NCI-H1694 treated with DMSO at 0.1 percent for 48 hours (cell line): ENCODE measurements around the gene CEP72.
"Not testable (repeated sequence)": the region's sequence is repeated elsewhere in the genome, so short reads cannot be mapped to it uniquely, and the experiment has no call there.

Source experiments
- DNase-seq: peaks from one replicate; lab custom pipeline; 2025; lab: John Stamatoyannopoulos, UW

Gene CEP72

GRCh38 chr5:673161-673830 lies 61.2 kb downstream of the CEP72 start:
- DNase-seq, result no peak

GRCh38 chr5:673831-674629 lies 61.9 kb downstream of the CEP72 start:
- DNase-seq, result no peak

GRCh38 chr5:674630-675011 lies 62.5 kb downstream of the CEP72 start:
- DNase-seq, result no peak

- no peak for DNase-seq
Observed at GRCh38 chr5:675111-675870, 63.2 kb downstream of the CEP72 start.

GRCh38 chr5:675871-676698 lies 63.9 kb downstream of the CEP72 start:
- no peak for DNase-seq

- no peak for DNase-seq
Observed at GRCh38 chr5:676699-677076, 64.5 kb downstream of the CEP72 start.

- peak; percentile 48 for DNase-seq
Observed at GRCh38 chr5:677131-678101, 65.3 kb downstream of the CEP72 start.

GRCh38 chr5:678521-678920 lies 66.4 kb downstream of the CEP72 start:
- not testable (repeated sequence) for DNase-seq

- not testable (repeated sequence) for DNase-seq
Observed at GRCh38 chr5:679166-679895, 67.2 kb downstream of the CEP72 start.

- DNase-seq, result not testable (repeated sequence)
Observed at GRCh38 chr5:680118-680795, 68.1 kb downstream of the CEP72 start.

GRCh38 chr5:680836-681235 lies 68.7 kb downstream of the CEP72 start:
- not testable (repeated sequence) for DNase-seq

GRCh38 chr5:681317-682191 lies 69.4 kb downstream of the CEP72 start:
- not testable (repeated sequence) for DNase-seq

GRCh38 chr5:682216-682615 lies 70.1 kb downstream of the CEP72 start:
- DNase-seq, result not testable (repeated sequence)

- DNase-seq, result not testable (repeated sequence)
Observed at GRCh38 chr5:682651-683358, 70.7 kb downstream of the CEP72 start.

GRCh38 chr5:683551-684481 lies 71.7 kb downstream of the CEP72 start:
- DNase-seq, result no peak

GRCh38 chr5:684751-685216 lies 72.6 kb downstream of the CEP72 start:
- DNase-seq, result no peak
